ENCODE data around the gene ATP2B2. TPM values are rescaled to one million over a fixed set of nuclear protein-coding genes. Genes with fewer than 3 reads are reported as not detected.

Gene ATP2B2
- polyA plus RNA-seq, 4 donors, result 0.39 to 0.55 TPM; not detected in 2

DNA sequence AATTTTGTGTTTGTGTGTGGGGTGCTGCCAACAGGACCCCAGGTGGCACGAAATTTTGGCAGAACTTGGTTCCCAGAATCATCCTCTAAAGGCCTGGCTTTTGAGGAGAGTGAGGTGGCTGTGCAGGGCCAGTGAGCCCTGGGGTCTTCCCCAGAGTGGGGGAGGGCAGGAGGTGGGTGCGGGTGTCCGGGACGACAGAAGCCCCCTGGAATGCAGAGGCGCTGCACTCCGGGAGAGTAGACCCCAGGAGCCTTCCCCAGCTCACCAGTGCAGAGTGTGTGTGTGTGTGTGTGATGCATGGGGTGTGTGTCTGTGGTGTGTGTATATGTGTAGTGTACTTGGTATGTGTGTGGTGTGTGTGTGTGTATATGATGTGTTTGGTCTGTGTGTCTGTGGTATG, 140.1 kb downstream of the ATP2B2 start:
- WGBS, 3 donors, result 82 to 86% (median 84%) methylated on average over 6 of the region's 6 CpGs
- DNase-seq, result no peak
- Histone ChIP-seq H3K36me3 (ENCODE audit: control insufficient read depth in 3 of 3, insufficient read depth in 2 of 3, low read depth in 1 of 3, low read length in 3 of 3) (no peaks in the 10 kb centered on the region), H3K4me1 (ENCODE audit: control insufficient read depth in 3 of 3, insufficient read depth in 2 of 3, low read depth in 1 of 3, low read length in 2 of 3) (no peaks in the 10 kb centered on the region), H3K27ac (ENCODE audit: low read depth in 1 of 3, low read length in 2 of 3) (no peak overlapping the region), H3K27me3 (ENCODE audit: control insufficient read depth in 3 of 3, insufficient read depth in 3 of 3, low read length in 3 of 3) (no peaks in the 10 kb centered on the region), H3K9me3 (ENCODE audit: control insufficient read depth in 2 of 2, insufficient read depth in 1 of 2, low read depth in 1 of 2, low read length in 1 of 2) (no peaks in the 10 kb centered on the region), H3K4me3 (ENCODE audit: low read depth in 1 of 3, low read length in 3 of 3) (no peak overlapping the region)
- no peak for FAIRE-seq

DNA sequence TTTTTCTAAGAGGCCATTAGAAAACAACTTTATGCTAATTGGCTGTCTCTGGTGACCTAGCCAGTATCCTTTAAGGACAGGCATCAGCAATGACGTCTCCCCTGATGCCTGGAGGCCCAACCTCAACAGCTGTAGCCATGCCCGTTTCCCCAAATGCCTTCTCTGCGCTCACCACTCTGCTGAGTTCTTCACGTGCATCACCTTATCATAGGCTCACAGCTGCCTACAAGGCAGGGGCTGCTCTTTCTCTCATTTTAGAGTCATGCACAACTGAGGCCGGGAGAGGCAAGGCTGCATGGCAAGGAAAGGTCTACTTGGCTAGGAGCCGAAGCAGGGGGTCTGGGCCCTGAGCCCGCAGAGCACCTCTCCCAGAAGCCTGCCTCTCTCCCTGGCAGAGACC, 140.6 kb downstream of the ATP2B2 start:
- H3K4me3 ChIP-seq (ENCODE audit: low read depth in 1 of 3, low read length in 3 of 3), result no peak overlapping the region
- no peaks in the 10 kb centered on the region for H3K9me3 ChIP-seq (ENCODE audit: control insufficient read depth in 2 of 2, insufficient read depth in 1 of 2, low read depth in 1 of 2, low read length in 1 of 2)
- 80 to 89% (median 87%) methylated on average over 7 of the region's 7 CpGs for WGBS, 3 donors
- H3K27me3 ChIP-seq (ENCODE audit: control insufficient read depth in 3 of 3, insufficient read depth in 3 of 3, low read length in 3 of 3), result no peaks in the 10 kb centered on the region
- FAIRE-seq, result no peak
- no peak for DNase-seq
- no peaks in the 10 kb centered on the region for H3K36me3 ChIP-seq (ENCODE audit: control insufficient read depth in 3 of 3, insufficient read depth in 2 of 3, low read depth in 1 of 3, low read length in 3 of 3)
- H3K27ac ChIP-seq (ENCODE audit: low read depth in 1 of 3, low read length in 2 of 3), result no peak overlapping the region
- no peaks in the 10 kb centered on the region for H3K4me1 ChIP-seq (ENCODE audit: control insufficient read depth in 3 of 3, insufficient read depth in 2 of 3, low read depth in 1 of 3, low read length in 2 of 3)

- no peak for FAIRE-seq
- 57 to 62% (median 58%) methylated on average over 1 of the region's 1 CpG for WGBS, 3 donors
Measured at GRCh38 chr3:10363935-10364334, 141.5 kb downstream of the ATP2B2 start.

GRCh38 chr3:10361375-10361774, 144.0 kb downstream of the ATP2B2 start:
- Histone ChIP-seq H3K4me3 (ENCODE audit: low read depth in 1 of 3, low read length in 3 of 3) (no peak overlapping the region), H3K9me3 (ENCODE audit: control insufficient read depth in 2 of 2, insufficient read depth in 1 of 2, low read depth in 1 of 2, low read length in 1 of 2) (no peaks in the 10 kb centered on the region), H3K27ac (ENCODE audit: low read depth in 1 of 3, low read length in 2 of 3) (no peak overlapping the region), H3K36me3 (ENCODE audit: control insufficient read depth in 3 of 3, insufficient read depth in 2 of 3, low read depth in 1 of 3, low read length in 3 of 3) (no peaks in the 10 kb centered on the region), H3K4me1 (ENCODE audit: control insufficient read depth in 3 of 3, insufficient read depth in 2 of 3, low read depth in 1 of 3, low read length in 2 of 3) (no peaks in the 10 kb centered on the region), H3K27me3 (ENCODE audit: control insufficient read depth in 3 of 3, insufficient read depth in 3 of 3, low read length in 3 of 3) (no peaks in the 10 kb centered on the region)
- peak in 1 of 2 donors; percentile 32 for DNase-seq
- no peak for FAIRE-seq
- 9 to 34% (median 26%) methylated on average over 5 of the region's 5 CpGs for WGBS, 3 donors

More at GRCh38 chr3:10363935-10364334, 141.5 kb downstream of the ATP2B2 start:
- Histone ChIP-seq H3K27me3 (ENCODE audit: control insufficient read depth in 3 of 3, insufficient read depth in 3 of 3, low read length in 3 of 3) (no peaks in the 10 kb centered on the region), H3K36me3 (ENCODE audit: control insufficient read depth in 3 of 3, insufficient read depth in 2 of 3, low read depth in 1 of 3, low read length in 3 of 3) (no peaks in the 10 kb centered on the region), H3K4me3 (ENCODE audit: low read depth in 1 of 3, low read length in 3 of 3) (no peak overlapping the region), H3K9me3 (ENCODE audit: control insufficient read depth in 2 of 2, insufficient read depth in 1 of 2, low read depth in 1 of 2, low read length in 1 of 2) (no peaks in the 10 kb centered on the region), H3K27ac (ENCODE audit: low read depth in 1 of 3, low read length in 2 of 3) (no peak overlapping the region), H3K4me1 (ENCODE audit: control insufficient read depth in 3 of 3, insufficient read depth in 2 of 3, low read depth in 1 of 3, low read length in 2 of 3) (no peaks in the 10 kb centered on the region)
- no peak for DNase-seq

DNA sequence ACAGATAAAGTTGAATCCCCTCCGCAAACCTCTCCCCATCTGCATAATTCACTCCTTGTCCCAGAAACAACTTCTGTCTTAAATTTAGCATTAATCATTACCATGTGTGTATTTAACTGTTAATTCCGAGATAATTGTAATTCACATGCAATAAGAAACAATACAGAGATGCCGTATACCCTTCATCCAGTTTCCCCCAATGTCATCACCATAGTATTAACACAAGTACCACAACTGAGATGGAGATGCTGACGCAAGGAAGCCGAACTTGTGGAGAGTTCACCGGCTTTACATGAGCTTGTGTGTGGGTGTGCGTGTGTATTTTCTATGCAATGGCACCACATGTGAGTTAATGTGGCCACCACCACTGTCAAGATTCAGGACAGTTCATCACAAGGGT, 144.9 kb downstream of the ATP2B2 start:
- H3K4me1 ChIP-seq (ENCODE audit: control insufficient read depth in 3 of 3, insufficient read depth in 2 of 3, low read depth in 1 of 3, low read length in 2 of 3), result no peaks in the 10 kb centered on the region
- H3K4me3 ChIP-seq (ENCODE audit: low read depth in 1 of 3, low read length in 3 of 3), result no peak overlapping the region
- WGBS, 3 donors, result 88 to 94% (median 93%) methylated on average over 7 of the region's 7 CpGs
- DNase-seq (no peak), FAIRE-seq (no peak)
- no peaks in the 10 kb centered on the region for H3K27me3 ChIP-seq (ENCODE audit: control insufficient read depth in 3 of 3, insufficient read depth in 3 of 3, low read length in 3 of 3)
- no peaks in the 10 kb centered on the region for H3K9me3 ChIP-seq (ENCODE audit: control insufficient read depth in 2 of 2, insufficient read depth in 1 of 2, low read depth in 1 of 2, low read length in 1 of 2)
- no peak overlapping the region for H3K27ac ChIP-seq (ENCODE audit: low read depth in 1 of 3, low read length in 2 of 3)
- H3K36me3 ChIP-seq (ENCODE audit: control insufficient read depth in 3 of 3, insufficient read depth in 2 of 3, low read depth in 1 of 3, low read length in 3 of 3), result no peaks in the 10 kb centered on the region

GRCh38 chr3:10359761-10360161, 145.6 kb downstream of the ATP2B2 start:
- FAIRE-seq (no peak), DNase-seq (no peak)
- 92 to 94% (median 93%) methylated on average over 19 of the region's 19 CpGs for WGBS, 3 donors
- H3K36me3 ChIP-seq (ENCODE audit: control insufficient read depth in 3 of 3, insufficient read depth in 2 of 3, low read depth in 1 of 3, low read length in 3 of 3), result no peaks in the 10 kb centered on the region
- no peak overlapping the region for H3K27ac ChIP-seq (ENCODE audit: low read depth in 1 of 3, low read length in 2 of 3)
- H3K9me3 ChIP-seq (ENCODE audit: control insufficient read depth in 2 of 2, insufficient read depth in 1 of 2, low read depth in 1 of 2, low read length in 1 of 2), result no peaks in the 10 kb centered on the region
- no peaks in the 10 kb centered on the region for H3K4me1 ChIP-seq (ENCODE audit: control insufficient read depth in 3 of 3, insufficient read depth in 2 of 3, low read depth in 1 of 3, low read length in 2 of 3)
- H3K4me3 ChIP-seq (ENCODE audit: low read depth in 1 of 3, low read length in 3 of 3), result no peak overlapping the region
- no peaks in the 10 kb centered on the region for H3K27me3 ChIP-seq (ENCODE audit: control insufficient read depth in 3 of 3, insufficient read depth in 3 of 3, low read length in 3 of 3)

DNA sequence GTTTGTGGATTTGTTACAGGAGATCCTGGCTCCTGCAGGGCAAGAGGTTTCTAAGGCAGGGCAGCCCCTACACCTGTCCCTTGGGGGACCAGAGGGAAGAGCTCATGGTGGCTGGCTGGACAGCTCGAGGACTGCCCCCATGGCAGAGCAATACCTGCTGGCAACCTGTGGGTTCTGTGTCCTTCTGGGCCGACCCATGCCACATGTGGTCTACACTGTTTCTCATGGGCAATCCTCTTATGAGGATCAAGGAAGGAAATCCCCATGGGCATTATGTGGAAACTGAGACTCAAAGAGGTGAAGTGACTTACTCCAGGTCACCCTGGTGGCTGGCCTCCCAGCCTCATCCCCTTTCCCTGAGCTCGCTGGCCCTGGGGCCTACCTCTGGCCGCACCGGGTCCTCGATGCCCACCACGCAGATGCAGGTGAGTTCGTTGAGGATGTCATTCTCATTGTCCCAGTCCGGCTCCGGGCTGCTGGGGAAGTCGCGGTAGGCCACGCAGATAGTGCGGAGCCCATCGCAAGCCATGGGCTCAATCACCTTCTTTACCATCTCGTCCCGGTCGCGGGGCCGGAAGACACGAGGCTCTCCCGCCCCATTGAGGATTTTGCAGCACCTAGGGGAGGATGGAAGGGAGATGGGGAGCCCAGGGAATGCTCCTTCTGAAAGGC, 146.9 kb downstream of the ATP2B2 start:
- Histone ChIP-seq H3K36me3 (ENCODE audit: control insufficient read depth in 3 of 3, insufficient read depth in 2 of 3, low read depth in 1 of 3, low read length in 3 of 3) (no peaks in the 10 kb centered on the region), H3K4me1 (ENCODE audit: control insufficient read depth in 3 of 3, insufficient read depth in 2 of 3, low read depth in 1 of 3, low read length in 2 of 3) (no peaks in the 10 kb centered on the region), H3K27me3 (ENCODE audit: control insufficient read depth in 3 of 3, insufficient read depth in 3 of 3, low read length in 3 of 3) (peaks cover 0 to 3% (median 0%) of the 10 kb centered on the region in 3 donors), H3K27ac (ENCODE audit: low read depth in 1 of 3, low read length in 2 of 3) (no peak overlapping the region), H3K4me3 (ENCODE audit: low read depth in 1 of 3, low read length in 3 of 3) (no peak overlapping the region), H3K9me3 (ENCODE audit: control insufficient read depth in 2 of 2, insufficient read depth in 1 of 2, low read depth in 1 of 2, low read length in 1 of 2) (no peaks in the 10 kb centered on the region)
- DNase-seq, result no peak
- 89 to 94% (median 93%) methylated on average over 22 of the region's 22 CpGs for WGBS, 3 donors
- no peak for FAIRE-seq

GRCh38 chr3:10357592-10358308, 147.6 kb downstream of the ATP2B2 start:
- FAIRE-seq (no peak), DNase-seq (no peak)
- Histone ChIP-seq H3K4me3 (ENCODE audit: low read depth in 1 of 3, low read length in 3 of 3) (no peak overlapping the region), H3K4me1 (ENCODE audit: control insufficient read depth in 3 of 3, insufficient read depth in 2 of 3, low read depth in 1 of 3, low read length in 2 of 3) (no peaks in the 10 kb centered on the region), H3K36me3 (ENCODE audit: control insufficient read depth in 3 of 3, insufficient read depth in 2 of 3, low read depth in 1 of 3, low read length in 3 of 3) (no peaks in the 10 kb centered on the region), H3K27ac (ENCODE audit: low read depth in 1 of 3, low read length in 2 of 3) (no peak overlapping the region), H3K27me3 (ENCODE audit: control insufficient read depth in 3 of 3, insufficient read depth in 3 of 3, low read length in 3 of 3) (peaks cover 0 to 3% (median 0%) of the 10 kb centered on the region in 3 donors), H3K9me3 (ENCODE audit: control insufficient read depth in 2 of 2, insufficient read depth in 1 of 2, low read depth in 1 of 2, low read length in 1 of 2) (no peaks in the 10 kb centered on the region)
- WGBS, 3 donors, result 51 to 62% (median 61%) methylated on average over 7 of the region's 7 CpGs

Data from small intestine (tissue), 7 donors.